H7 (cell line): ENCODE measurements around the gene CHAC1. TPM values are rescaled to one million over a fixed set of nuclear protein-coding genes. Genes with fewer than 3 reads are reported as not detected.
A peak's percentile ranks its signal among the peaks of the same experiment; 100 is the strongest.

Experiments
- DNase-seq: peaks from one replicate; pipeline ENCODE4 v3.0.0; 2012
- H3K27me3 ChIP-seq: 2 replicates; pipeline ENCODE4 v1.6.0; 2011; ENCODE audit warnings: mild to moderate bottlenecking, low read length; ENCODE audit not compliant: control insufficient read depth, insufficient read depth
- H3K36me3 ChIP-seq: replicated peaks from 2 replicates; pipeline ENCODE4 v1.5.1; 2011; ENCODE audit warnings: low read length; ENCODE audit not compliant: control insufficient read depth, insufficient read depth
- H3K4me3 ChIP-seq: 2 replicates; pipeline ENCODE4 v1.5.1; 2011; ENCODE audit warnings: low read depth, mild to moderate bottlenecking, control low read depth, low read length, moderate library complexity; ENCODE audit not compliant: insufficient read depth
- total RNA-seq: library from RNA; depleted of rRNA; stranded (reverse); fragments of >200 nt; shearing (Covaris generic); gene quantifications from 2 replicates; pipeline ENCODE4 v1.2.3, GENCODE V29; 2014

CHAC1 gene
- total RNA-seq, 1 experiment from 2014 or later = 39.7 TPM

DNA sequence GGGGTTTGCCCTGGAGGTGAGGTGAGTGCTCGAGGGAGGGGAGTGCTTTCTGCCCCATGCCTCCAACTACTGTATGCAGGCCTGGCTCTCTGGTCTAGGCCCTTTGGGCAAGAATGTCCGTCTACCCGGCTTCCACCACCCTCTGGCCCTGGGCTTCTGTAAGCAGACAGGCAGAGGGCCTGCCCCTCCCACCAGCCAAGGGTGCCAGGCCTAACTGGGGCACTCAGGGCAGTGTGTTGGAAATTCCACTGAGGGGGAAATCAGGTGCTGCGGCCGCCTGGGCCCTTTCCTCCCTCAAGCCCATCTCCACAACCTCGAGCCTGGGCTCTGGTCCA, 14.8 kb upstream of the CHAC1 start:
- Histone ChIP-seq H3K36me3 (no peaks in the 10 kb centered on the region), H3K27me3 (peaks cover 18% of the 10 kb centered on the region), H3K4me3 (no peak overlapping the region)
- DNase-seq = no peak

DNA sequence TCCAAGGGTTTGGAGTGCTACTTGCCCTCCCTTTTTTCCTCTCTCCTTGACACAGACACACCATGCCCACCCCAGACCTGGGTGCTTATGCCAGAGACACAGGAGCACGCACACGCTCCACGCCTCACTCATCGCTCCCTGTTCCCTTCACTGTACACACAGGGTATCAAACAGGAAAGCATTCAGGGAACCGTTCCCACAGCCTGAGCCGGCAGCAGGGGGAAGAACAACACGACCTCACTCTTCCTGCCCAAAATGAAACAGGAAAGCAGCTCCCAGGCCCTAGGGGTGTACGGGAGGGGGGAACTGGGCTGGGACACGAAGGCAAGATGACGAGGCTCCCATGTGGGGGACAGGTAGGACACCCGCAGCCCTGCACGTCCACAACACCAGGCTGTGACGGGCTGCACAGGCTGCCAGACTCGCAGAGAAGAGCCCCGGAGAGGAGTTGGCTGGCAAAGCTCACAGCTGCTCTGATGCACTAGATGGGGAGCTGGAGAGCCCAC, 12.9 kb upstream of the CHAC1 start:
- Histone ChIP-seq H3K27me3 (peaks cover 19% of the 10 kb centered on the region), H3K36me3 (no peaks in the 10 kb centered on the region), H3K4me3 (no peak overlapping the region)
- no peak for DNase-seq

DNA sequence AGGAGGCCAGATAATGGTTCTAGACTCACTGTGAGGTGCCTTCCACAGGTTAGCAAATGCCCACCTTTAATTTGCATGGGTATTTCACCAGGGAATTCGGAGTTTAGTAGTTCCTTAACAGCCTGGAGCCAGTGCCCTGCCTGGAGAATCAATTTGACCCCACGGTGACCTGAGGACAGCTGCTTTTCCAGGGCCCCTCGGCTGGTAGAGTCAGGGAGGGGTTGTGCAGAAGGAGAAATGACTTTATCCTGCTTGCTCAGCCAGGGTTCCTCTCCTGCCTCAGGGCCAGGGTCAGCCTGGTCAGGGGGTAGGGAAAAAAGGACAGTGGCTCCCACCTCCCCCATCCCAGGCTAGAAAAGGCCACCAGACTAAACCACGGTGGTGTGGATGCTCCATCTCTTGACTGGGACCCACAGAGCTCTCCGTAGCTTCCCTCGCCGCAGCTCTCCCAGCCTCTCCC, 12.2 kb upstream of the CHAC1 start:
- Histone ChIP-seq H3K27me3 (peaks cover 21% of the 10 kb centered on the region), H3K4me3 (peak overlapping the region; percentile 51), H3K36me3 (no peaks in the 10 kb centered on the region)
- peak; percentile 67 for DNase-seq

DNA sequence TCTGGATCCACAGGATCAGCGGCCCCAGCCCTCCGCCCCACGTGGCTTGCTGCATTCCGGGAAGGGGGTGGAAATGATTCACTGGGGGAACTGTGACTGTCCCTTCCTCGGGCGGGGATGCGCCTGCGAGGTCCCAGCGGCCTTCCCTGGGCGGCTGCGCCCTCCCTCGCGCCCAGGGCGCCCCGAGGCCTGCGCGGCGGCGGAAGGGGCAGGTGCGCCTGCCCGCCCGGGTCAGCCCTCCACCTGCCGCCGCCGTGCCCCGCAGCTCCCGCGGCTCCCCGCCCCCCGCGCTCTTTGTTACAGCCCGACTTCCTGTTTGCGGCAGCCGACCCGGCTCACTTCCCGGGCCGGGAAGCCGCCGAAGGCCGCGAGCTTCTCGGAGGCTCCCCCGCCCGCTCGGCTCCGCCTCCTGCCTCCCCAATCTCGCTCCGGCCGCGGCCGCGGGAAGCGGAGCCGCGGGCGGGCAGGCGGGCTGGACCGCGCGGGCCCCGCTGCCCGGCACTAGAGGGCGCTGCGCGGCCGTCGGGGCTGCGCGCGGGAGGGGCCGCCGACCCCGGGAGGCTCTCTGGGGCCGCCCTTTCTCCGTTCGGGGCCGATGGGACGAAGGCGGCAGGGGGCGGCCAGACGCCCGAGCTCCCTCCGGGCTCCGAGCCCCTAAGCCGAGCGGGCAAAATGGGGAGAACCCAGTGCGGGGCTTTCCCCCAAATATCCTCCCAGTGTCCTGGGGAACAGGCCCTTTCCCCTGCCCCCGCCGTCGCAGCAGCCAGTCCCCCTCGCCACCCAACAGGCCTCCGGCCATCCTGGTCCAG, 11.5 kb upstream of the CHAC1 start:
- H3K27me3 ChIP-seq = peaks cover 21% of the 10 kb centered on the region
- H3K4me3 ChIP-seq = peak overlapping the region; percentile 51
- peak; percentile 99 for DNase-seq
- no peaks in the 10 kb centered on the region for H3K36me3 ChIP-seq

DNA sequence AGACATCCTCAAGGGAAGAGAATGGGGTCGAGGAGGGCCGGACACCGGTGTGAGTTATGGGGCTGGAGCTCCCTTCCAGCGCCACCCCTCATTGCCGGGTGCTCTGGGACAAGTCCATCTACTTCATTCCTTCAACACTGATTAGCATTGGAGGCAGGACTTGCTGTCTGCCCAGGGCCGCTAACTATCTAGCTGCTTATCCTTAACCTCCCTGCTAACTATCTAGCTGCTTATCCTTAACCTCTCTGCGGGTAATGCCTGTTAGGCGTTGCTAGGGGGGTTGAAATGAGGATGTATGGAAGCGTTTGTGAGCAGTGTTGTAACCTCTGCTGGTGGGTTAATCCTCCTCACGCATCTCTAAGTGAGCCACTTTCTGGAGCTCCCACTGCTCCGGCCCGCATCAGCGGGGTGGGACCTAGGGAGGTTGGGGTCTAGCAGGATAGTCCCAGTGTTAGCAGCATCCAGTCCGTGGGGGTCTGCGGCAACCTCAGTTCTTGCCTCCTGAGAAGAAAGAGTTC, 10.9 kb upstream of the CHAC1 start:
- peak overlapping the region; percentile 51 for H3K4me3 ChIP-seq
- H3K27me3 ChIP-seq = peaks cover 21% of the 10 kb centered on the region
- H3K36me3 ChIP-seq = no peaks in the 10 kb centered on the region
- DNase-seq = peak; percentile 64

DNA sequence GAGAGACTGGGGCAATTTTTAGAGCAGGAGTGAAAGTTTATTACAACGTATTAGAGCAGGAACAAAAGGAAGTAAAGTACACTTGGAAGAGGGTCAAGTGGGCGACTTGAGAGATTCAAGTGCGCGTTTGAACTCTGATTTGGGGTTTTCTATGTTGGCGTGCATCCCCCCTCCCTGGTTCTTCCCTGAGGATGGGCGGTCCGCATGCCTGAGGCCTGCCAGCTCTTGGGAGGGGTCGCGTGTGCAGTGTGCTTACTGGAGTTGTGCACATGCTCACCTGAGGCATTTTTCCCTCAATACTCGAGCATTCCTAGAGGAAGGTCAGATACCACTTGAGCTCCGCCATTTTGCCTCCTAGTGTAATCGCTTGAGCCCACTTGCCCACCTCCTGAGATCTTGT, 10.4 kb upstream of the CHAC1 start:
- H3K36me3 ChIP-seq = no peaks in the 10 kb centered on the region
- DNase-seq = no peak
- peaks cover 21% of the 10 kb centered on the region for H3K27me3 ChIP-seq
- no peak overlapping the region for H3K4me3 ChIP-seq

DNA sequence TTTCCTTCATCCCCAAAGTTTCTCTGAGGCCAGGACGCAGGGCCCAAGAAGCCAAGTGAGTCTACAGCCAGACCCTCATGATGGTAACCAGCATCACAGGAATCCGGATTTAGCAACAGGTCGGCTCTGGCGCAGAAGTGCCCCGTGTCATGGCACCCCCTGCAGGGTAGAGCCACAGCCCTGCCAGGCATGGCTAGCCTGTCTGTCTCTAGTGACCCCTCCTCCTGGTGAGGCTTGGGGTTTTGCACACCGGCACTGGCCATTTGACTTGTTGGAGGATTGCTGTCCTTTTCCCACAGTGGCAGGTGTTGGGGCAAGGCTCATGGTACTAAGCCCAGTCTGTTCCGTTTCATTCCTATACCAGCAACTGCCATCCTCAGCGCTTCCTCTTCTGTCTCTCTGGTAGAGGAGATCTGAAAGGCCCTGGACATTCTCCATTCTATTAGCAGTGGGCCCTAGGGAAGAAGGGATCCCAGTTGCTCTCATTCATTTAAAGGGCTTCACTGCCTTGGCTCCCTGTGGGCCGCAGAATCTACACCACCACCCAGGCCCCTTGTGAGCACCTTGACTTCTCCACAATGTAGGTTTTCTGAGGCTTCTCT, 9.4 kb upstream of the CHAC1 start:
- Histone ChIP-seq H3K27me3 (peaks cover 21% of the 10 kb centered on the region), H3K36me3 (no peaks in the 10 kb centered on the region), H3K4me3 (no peak overlapping the region)
- DNase-seq = no peak

DNA sequence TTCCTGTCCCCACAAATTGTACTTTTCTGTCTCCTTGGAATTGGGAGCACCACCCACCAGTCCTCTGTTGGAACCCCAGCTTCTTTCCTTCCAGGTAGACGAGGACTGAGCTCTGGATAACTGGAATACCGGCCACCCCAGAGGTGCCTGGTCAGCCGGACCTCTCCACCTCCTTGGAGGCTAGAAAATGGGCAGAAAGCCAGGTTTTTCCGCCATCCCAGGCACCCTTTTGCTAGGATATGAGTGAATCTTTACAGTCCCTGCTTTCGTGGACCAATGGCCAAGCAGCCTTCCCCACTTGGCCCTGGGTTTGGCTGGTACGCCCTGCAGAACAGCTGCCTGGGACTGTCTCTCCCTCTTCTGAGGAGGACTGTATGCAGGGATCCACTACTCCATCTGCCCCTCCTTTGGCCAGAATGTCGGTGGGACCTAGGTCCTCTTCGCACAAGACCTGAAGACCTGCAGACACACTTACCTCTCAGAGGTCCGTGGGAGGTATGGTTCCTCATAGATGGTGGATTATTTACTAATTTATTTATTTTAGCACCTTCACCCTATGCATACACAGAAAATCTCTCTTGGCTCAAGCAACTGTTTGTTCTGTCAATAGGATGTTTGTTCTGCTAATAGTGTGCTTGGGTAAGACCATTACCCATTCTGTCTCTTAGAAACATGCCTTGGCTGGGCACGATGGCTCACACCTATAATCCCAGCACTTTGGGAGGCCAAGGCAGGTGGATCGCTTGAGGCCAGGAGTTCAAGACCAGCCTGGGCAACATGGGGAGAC, 8.6 kb upstream of the CHAC1 start:
- DNase-seq = no peak
- peaks cover 21% of the 10 kb centered on the region for H3K27me3 ChIP-seq

DNA sequence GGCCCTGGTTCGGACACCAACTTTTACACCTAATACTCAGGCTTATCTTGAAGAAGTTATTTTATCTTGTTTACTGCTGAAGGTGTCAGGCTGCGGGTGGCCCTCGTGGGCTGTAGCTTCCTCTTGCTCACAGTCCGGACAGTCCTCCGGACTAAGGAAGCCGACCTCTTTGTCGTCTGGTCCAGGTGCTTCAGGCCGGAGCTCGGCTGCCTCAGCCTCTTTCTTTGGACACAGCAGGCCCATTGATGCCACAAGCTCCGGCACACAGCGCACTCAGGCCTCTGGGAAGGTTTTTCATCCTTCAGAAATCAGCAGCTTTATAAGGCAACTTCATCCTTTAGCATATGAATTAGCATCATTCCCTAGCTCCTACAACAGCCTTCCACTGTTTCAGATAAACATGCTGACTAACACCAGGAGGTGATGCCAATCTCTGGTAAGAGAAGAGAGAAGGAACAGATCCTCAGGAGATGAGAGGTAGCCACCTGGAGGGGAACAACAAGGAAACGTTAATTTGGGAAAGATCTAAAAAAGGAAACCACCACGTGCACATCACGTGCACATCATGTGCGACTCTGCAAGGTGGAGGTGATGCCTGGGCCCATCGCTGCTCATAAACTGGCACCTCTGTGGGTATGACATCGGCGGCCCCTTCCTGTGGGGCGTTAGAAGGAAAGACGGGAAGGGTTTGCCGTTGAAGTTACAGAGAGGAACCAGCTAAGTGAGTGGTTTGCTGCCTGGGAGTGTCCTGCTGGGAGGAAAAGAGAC, 4.4 kb upstream of the CHAC1 start:
- H3K27me3 ChIP-seq = peaks cover 5% of the 10 kb centered on the region; the same call in 1 of the 2 replicates
- H3K36me3 ChIP-seq = no peaks in the 10 kb centered on the region
- peak; percentile 35 for DNase-seq
- no peak overlapping the region for H3K4me3 ChIP-seq

More for the DNA sequence above, 8.6 kb upstream of the CHAC1 start:
- Histone ChIP-seq H3K36me3 (no peaks in the 10 kb centered on the region), H3K4me3 (no peak overlapping the region)

DNA sequence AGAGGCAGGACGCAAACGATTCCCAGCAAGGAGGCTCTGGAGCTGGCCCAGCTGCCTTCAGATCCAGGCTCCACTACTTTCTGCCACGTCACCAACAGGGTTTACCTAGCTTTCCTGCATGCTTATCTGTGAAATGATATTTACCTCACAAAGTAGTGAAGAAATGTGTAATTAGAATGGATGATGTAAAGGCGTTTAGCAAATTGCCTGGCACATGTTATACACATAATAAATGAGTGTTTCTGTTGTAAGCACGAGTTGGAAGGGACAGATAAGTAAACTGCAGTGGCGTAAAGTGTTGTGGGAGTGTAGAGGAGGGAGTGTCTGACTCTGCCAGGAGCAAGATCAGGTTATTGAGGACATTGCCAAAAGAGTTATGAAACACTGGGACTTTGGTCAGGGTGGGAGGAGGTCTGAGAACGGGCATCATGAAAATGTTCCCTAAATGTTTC, 3.5 kb upstream of the CHAC1 start:
- Histone ChIP-seq H3K36me3 (peaks cover under 1% of the 10 kb centered on the region; the same call in 1 of the 2 replicates), H3K4me3 (no peak overlapping the region), H3K27me3 (peaks cover 3% of the 10 kb centered on the region; the same call in 1 of the 2 replicates)
- DNase-seq = peak; percentile 5

DNA sequence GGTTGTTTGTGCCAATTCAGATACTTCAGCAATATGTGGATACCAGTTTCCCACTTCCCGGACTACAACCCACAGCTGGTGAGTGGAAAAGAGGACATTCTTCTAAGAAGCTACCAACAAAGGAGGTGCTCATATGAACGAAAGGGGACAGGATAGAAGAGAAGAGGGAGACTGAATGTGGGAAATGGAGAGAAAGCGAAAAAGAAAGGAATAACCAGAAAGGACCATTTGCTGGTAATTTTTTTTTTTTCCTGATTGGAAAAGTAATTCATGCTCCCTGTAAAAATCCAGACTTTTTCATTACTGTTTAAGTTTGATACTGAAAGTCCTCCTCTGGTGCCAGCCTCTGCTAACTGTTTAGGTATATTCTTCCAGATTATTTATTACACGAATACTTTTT, 1.5 kb upstream of the CHAC1 start:
- Histone ChIP-seq H3K36me3 (peaks cover 18% of the 10 kb centered on the region), H3K4me3 (no peak overlapping the region), H3K27me3 (peaks cover 1% of the 10 kb centered on the region; the same call in 1 of the 2 replicates)
- no peak for DNase-seq

DNA sequence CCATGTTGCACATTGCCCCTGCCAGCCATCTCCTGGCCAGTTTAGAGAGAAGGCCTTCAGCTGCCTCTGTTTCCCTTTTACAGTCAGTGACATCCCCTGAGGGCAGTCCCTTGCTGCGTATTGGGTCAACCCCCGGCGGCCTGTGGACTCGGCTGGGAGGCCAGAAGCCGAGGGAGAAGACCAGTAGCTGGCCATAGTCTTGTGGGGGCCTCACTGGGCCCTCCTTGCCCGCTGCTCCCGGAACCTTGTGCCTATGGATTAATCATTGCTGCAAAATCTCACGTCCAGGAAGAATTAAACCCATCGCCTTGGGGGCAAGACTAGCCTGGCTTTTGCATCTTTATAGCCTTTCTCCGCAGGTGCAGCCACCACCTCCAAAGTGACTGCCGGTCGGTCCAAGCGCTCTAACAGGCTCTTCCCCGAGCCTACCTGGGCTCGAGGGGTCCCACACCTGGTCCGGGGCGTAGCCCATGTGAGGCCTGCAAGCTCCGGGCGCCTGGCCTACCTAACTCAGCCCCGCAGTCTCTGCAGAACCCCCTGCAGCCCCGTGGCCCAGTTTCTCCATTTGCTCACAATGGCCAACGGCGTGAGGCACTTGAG, 870 bp upstream of the CHAC1 start:
- DNase-seq = no peak
- Histone ChIP-seq H3K27me3 (peaks cover 1% of the 10 kb centered on the region; the same call in 1 of the 2 replicates), H3K4me3 (peak overlapping the region; percentile 72), H3K36me3 (peaks cover 18% of the 10 kb centered on the region)

DNA sequence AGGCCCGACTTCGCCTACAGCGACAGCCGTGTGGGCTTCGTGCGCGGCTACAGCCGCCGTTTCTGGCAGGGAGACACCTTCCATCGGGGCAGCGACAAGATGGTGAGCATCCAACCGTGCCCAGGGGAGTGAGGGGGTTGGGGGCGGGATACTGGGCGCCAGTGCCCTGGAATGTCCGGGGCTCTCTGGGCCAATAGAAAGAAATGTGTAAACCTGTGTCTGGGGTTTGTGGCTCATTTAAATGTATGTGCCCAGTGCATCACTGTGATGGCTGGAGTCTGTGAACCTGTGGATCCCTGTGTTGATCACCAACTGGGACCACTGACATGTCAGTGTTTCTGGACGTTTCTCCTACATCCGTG, 423 bp downstream of the CHAC1 start:
- Histone ChIP-seq H3K27me3 (peaks cover 1% of the 10 kb centered on the region; the same call in 1 of the 2 replicates), H3K36me3 (peaks cover 18% of the 10 kb centered on the region), H3K4me3 (peak overlapping the region; percentile 95)
- no peak for DNase-seq
